HepG2 (cell line): ENCODE data around the gene SFRP4. TPM values are rescaled to one million over a fixed set of nuclear protein-coding genes. Genes with fewer than 3 reads are reported as not detected.

Experiments used
- ATAC-seq: fragments of 200-7000 bp; cut with Tn5 transposase; 3 replicates; pipeline ENCODE4 v1.9.1; 2020; ENCODE audit warnings: mild to moderate bottlenecking, moderate library complexity
- BruUV-seq: library from RNA; stranded (reverse); fragments of 400-500 nt; replicated peaks from 2 replicates; lab custom pipeline; 2021; lab: Mats Ljungman, UMichigan
- CTCF ChIA-PET: fragments of 300-600 bp; formaldehyde crosslinking; extraction: SDS; loops from one replicate; lab custom pipeline; 2021; ENCODE audit warnings: low total read pairs, inconsistent platforms, low intra/inter-chr PET ratio; lab: Yijun Ruan, JAX
- POLR2A ChIA-PET: fragments of 350-600 bp; sonication (Branson Sonifier 250); formaldehyde crosslinking; loops from one replicate; lab custom pipeline; 2020; ENCODE audit warnings: antibody characterized with exemption, inconsistent platforms; lab: Yijun Ruan, JAX
- DNase-seq: peaks from one replicate; pipeline ENCODE4 v3.0.0-alpha.2; 2015; ENCODE audit warnings: low spot score
- FAIRE-seq: peaks from 3 replicates; lab custom pipeline; 2011; peaks lifted over from hg19 to GRCh38; lab: Jason Lieb, UNC
- H2AFZ ChIP-seq: one replicate; pipeline ENCODE4 v1.6.1; 2011; ENCODE audit warnings: low read length, inconsistent platforms
- H3K27ac ChIP-seq: fragments of 300-600 bp; 3 replicates; pipeline ENCODE4 v1.8.0; 2011; ENCODE audit warnings: mixed run types, mild to moderate bottlenecking, mixed read lengths, low read length, inconsistent platforms; ENCODE audit not compliant: insufficient read depth; ENCODE audit errors: extremely low read length
- H3K27me3 ChIP-seq, 2 experiments: fragments of 200-600 bp in 1 of 2; 2 replicates in 1 of 2; 3 replicates in 1 of 2; pipeline versions ENCODE4 v1.6.0 to v1.8.0; 2011; ENCODE audit warnings: low read length in 2 of 2, mild to moderate bottlenecking in 2 of 2, moderate library complexity in 2 of 2, inconsistent platforms in 1 of 2; ENCODE audit not compliant: insufficient read depth in 2 of 2, control insufficient read depth in 1 of 2
- H3K36me3 ChIP-seq, 2 experiments: fragments of 200-600 bp in 1 of 2; replicated peaks in 1 of 2; 2 replicates in 1 of 2; 3 replicates in 1 of 2; pipeline versions ENCODE4 v1.5.1 to v1.8.0; 2011; ENCODE audit warnings: low read length in 2 of 2, inconsistent platforms in 1 of 2; ENCODE audit not compliant: insufficient read depth in 2 of 2, control insufficient read depth in 1 of 2
- H3K4me1 ChIP-seq: 2 replicates; pipeline ENCODE4 v1.5.1; 2012; ENCODE audit warnings: low read length, inconsistent platforms; ENCODE audit not compliant: insufficient read depth
- H3K4me2 ChIP-seq: 2 replicates; pipeline ENCODE4 v1.6.0; 2011; ENCODE audit warnings: low read depth, low read length, inconsistent platforms
- H3K4me3 ChIP-seq, 3 experiments: fragments of 200-600 bp in 1 of 3; sonication (generic), shearing (Covaris generic) in 1 of 3; replicated peaks in 1 of 3; 2 replicates each; pipeline ENCODE4 v1.5.1; 2011 to 2016; ENCODE audit warnings: low read length in 3 of 3, inconsistent platforms in 2 of 3, low read depth in 2 of 3, mild to moderate bottlenecking in 2 of 3, control low read depth in 1 of 3, mixed read lengths in 1 of 3; ENCODE audit not compliant: insufficient read depth in 1 of 3
- H3K79me2 ChIP-seq: one replicate; pipeline ENCODE4 v1.6.1; 2011; ENCODE audit warnings: low read length, inconsistent platforms; ENCODE audit not compliant: insufficient read depth
- H3K9ac ChIP-seq: 2 replicates; pipeline ENCODE4 v1.6.0; 2011; ENCODE audit warnings: mild to moderate bottlenecking, low read depth, low read length, inconsistent platforms; ENCODE audit not compliant: insufficient read depth
- H3K9me3 ChIP-seq: 2 replicates; pipeline ENCODE4 v1.5.1; 2012; ENCODE audit warnings: mild to moderate bottlenecking, low read length
- H4K20me1 ChIP-seq: 2 replicates; pipeline ENCODE4 v1.6.0; 2011; ENCODE audit warnings: inconsistent platforms, mild to moderate bottlenecking, low read length, moderate library complexity; ENCODE audit not compliant: insufficient read depth
- ARHGAP35 ChIP-seq: sonication (generic); formaldehyde crosslinking; IDR thresholded peaks from 2 replicates; pipeline ENCODE4 v1.9.0; 2022; ENCODE audit warnings: mild to moderate bottlenecking, inconsistent platforms, moderate library complexity, missing genetic modification reagents, borderline replicate concordance
- MBD4 ChIP-seq: IDR thresholded peaks from 2 replicates; pipeline ENCODE4 v1.6.1; 2012; ENCODE audit warnings: low read length, inconsistent platforms, borderline replicate concordance
- MEIS1 ChIP-seq: sonication (generic); formaldehyde crosslinking; IDR thresholded peaks from 2 replicates; pipeline ENCODE4 v1.9.0; 2021; ENCODE audit warnings: mild to moderate bottlenecking, missing genetic modification reagents, moderate library complexity, borderline replicate concordance
- NFKB2 ChIP-seq: sonication (generic); formaldehyde crosslinking; IDR thresholded peaks from 2 replicates; pipeline ENCODE4 v1.4.0; 2020; ENCODE audit warnings: missing genetic modification reagents, borderline replicate concordance
- RXRA ChIP-seq: sonication (generic); formaldehyde crosslinking; IDR thresholded peaks from 2 replicates; pipeline ENCODE4 v1.5.1; 2020; ENCODE audit warnings: missing genetic modification reagents
- ZBTB7A ChIP-seq: sonication (generic); formaldehyde crosslinking; IDR thresholded peaks from 2 replicates; pipeline ENCODE4 v1.8.0; 2022; ENCODE audit warnings: mild to moderate bottlenecking, missing genetic modification reagents
- ZNF567 ChIP-seq: sonication (generic); formaldehyde crosslinking; IDR thresholded peaks from 2 replicates; pipeline ENCODE4 v1.8.1; 2023; ENCODE audit warnings: mild to moderate bottlenecking, missing genetic modification reagents, borderline replicate concordance
- ZNF772 ChIP-seq: sonication (generic); formaldehyde crosslinking; IDR thresholded peaks from 2 replicates; pipeline ENCODE4 v1.5.0; 2020; ENCODE audit warnings: mild to moderate bottlenecking, missing genetic modification reagents
- WGBS: methylation state at CpG from one replicate; pipeline ENCODE4 v1.1.6; 2017; ENCODE audit warnings: low lambda C conversion rate; 5-methylcytosine and 5-hydroxymethylcytosine counted together
- in situ Hi-C: cut with HindIII; loops from 2 replicates; pipeline ENCODE4 v1.10.0; 2017; ENCODE audit warnings: low pct_unique_long_range_greater_than_20kb; ENCODE audit not compliant: extremely low pct_ligation_motif_present
- intact Hi-C: fragments of 100-400 bp; cut with micrococcal nuclease; formaldehyde crosslinking; loops from one replicate; pipeline ENCODE4 v1.10.0; 2022; ENCODE audit not compliant: unreplicated experiment
- polyA plus RNA-seq, 8 experiments: library from polyadenylated mRNA; depleted of rRNA in 3 of 8; stranded (reverse) in 7 of 8; unstranded in 1 of 8; fragments of >200 nt; fragmentation: Illumina TruSeq in 4 of 8; extraction: Trizol in 4 of 8; gene quantifications; 2 replicates each; pipeline versions ENCODE4 v1.2.1 to v1.2.3, GENCODE V29; 2011 to 2016; ENCODE audit warnings: low read depth in 4 of 8, missing spikeins in 1 of 8, mixed read lengths in 1 of 8; ENCODE audit not compliant: insufficient read depth in 1 of 8
- total RNA-seq, 5 experiments: library from RNA; depleted of rRNA; stranded (reverse); fragments of >200 nt; fragmentation: Illumina TruSeq; extraction: Trizol; gene quantifications; 2 replicates each; pipeline ENCODE4 v1.2.3, GENCODE V29; 2016; ENCODE audit warnings: low read depth in 1 of 5
- TF ChIP-seq, protein P1 (sequence below): sonication (generic); formaldehyde crosslinking; IDR thresholded peaks from 2 replicates; pipeline ENCODE4 v1.9.0; 2022; ENCODE audit warnings: missing genetic modification reagents, mild to moderate bottlenecking, borderline replicate concordance
- TF ChIP-seq, protein P2 (sequence below): sonication (generic); formaldehyde crosslinking; IDR thresholded peaks from 2 replicates; pipeline ENCODE4 v1.5.1; 2020; ENCODE audit warnings: mild to moderate bottlenecking, missing genetic modification reagents, borderline replicate concordance
- TF ChIP-seq, protein P3 (sequence below): sonication (generic); formaldehyde crosslinking; IDR thresholded peaks from 2 replicates; pipeline ENCODE4 v1.4.0; 2020; ENCODE audit warnings: missing genetic modification reagents; ENCODE audit errors: not compliant biosample characterization

Gene SFRP4
- total and polyA plus RNA-seq, 2 of the 13 experiments (the other 11 are each of a cell fraction or from before 2014, with no cell fraction given), result 0.96 to 1.8 TPM

DNA sequence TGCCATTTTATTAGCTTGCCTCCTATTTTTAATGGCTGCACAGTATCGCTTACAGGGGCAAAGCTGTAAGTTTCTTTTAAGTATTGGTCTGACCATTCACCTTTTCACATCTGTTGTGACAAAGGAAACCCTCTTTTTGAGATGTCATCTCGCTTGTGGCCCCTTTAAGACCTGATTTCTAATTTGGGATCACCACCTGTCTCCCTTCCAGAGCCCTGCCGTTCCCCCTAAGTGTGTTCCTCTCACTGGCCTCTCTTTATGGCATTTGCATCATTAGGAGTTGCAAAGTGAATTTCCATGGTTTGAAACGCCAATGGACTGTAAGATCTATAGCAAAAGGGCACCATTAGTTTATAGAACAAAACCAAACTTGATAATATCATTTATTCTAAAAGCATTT lies 5.3 kb upstream of the SFRP4 start (continued):
- TF ChIP-seq, protein P1, sequence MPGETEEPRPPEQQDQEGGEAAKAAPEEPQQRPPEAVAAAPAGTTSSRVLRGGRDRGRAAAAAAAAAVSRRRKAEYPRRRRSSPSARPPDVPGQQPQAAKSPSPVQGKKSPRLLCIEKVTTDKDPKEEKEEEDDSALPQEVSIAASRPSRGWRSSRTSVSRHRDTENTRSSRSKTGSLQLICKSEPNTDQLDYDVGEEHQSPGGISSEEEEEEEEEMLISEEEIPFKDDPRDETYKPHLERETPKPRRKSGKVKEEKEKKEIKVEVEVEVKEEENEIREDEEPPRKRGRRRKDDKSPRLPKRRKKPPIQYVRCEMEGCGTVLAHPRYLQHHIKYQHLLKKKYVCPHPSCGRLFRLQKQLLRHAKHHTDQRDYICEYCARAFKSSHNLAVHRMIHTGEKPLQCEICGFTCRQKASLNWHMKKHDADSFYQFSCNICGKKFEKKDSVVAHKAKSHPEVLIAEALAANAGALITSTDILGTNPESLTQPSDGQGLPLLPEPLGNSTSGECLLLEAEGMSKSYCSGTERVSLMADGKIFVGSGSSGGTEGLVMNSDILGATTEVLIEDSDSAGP (CRISPR knock-in tag), result no peak
- TF ChIP-seq ZNF567 (CRISPR knock-in tag), result no peak
- no peak for TF ChIP-seq MEIS1

DNA sequence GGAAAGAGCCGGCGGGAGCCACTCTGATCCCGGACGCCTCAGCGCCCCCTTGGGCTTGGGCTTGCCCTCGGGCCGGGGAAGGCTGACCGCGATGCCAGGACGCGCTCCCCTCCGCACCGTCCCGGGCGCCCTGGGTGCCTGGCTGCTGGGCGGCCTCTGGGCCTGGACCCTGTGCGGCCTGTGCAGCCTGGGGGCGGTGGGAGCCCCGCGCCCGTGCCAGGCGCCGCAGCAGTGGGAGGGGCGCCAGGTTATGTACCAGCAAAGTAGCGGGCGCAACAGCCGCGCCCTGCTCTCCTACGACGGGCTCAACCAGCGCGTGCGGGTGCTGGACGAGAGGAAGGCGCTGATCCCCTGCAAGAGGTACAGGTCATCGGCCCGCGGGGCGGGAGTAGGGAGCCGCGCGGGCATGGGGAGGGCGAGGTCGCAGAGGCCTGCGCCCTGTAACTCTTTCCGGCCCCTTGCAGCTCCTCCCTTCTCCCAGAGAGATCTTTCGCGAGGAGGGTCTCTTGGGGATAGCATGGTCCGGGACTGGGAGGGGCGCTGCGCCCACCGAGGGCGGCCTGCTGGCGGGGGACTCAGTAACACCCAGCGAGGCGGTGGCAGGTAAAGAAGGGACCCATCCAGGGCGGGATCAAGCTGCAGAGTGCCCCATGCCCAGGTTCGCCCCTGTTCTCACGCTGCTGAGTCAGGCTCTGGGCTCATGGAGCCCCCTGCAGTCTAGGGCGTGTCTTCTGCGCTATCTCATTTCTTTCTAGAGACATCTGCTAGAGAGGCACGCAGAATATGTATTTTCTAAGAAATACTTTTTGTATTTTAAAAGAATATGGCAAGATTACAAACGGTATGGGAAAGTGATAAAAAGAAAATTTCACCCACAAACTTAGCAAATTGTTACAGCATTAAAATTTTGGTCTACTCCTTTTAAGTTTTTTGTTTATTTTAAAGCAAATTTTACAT lies 4.5 kb upstream of the SFRP4 start:
- no peak for FAIRE-seq
- intact Hi-C loops, result no loop called here
- under 1% methylated on average over 6 of the region's 63 CpGs for WGBS
- BruUV-seq, result no TSS peak
- Histone ChIP-seq H3K27me3 (no peaks in the 10 kb centered on the region), H3K4me1 (peaks cover 60% of the 10 kb centered on the region), H3K79me2 (peaks cover 44% of the 10 kb centered on the region), H2AFZ (no peak overlapping the region), H3K4me2 (peak overlapping the region; percentile 90), H3K9me3 (peaks cover 19% of the 10 kb centered on the region), H3K36me3 (peaks cover 3 to 7% of the 10 kb centered on the region in 2 experiments; a peak in 4 of 5 replicates), H3K27ac (peak overlapping the region; percentile 89), H4K20me1 (peaks cover 4% of the 10 kb centered on the region; the same call in 1 of the 2 replicates), H3K9ac (peak overlapping the region; percentile 97), H3K4me3 (peak overlapping the region; percentile 79 to 91 (median 87))
- CTCF ChIA-PET, result no interaction called here
- in situ Hi-C loops, result loop anchor here (25.0 kb wide), 1 partner anchor 416 kb away; no protein-coding TSS in a partner anchor
- POLR2A ChIA-PET, result interaction anchor here (0.8 to 3.7 kb wide), 6 partner anchors 10 to 257 kb away, joined by 4 to 68 read pairs (median 10); partner anchors contain the start of gene STARD3NL
- peak; percentile 82 for ATAC-seq
- DNase-seq, result peak; percentile 60
- peak; percentile 65 for TF ChIP-seq RXRA
- TF ChIP-seq, protein P2, sequence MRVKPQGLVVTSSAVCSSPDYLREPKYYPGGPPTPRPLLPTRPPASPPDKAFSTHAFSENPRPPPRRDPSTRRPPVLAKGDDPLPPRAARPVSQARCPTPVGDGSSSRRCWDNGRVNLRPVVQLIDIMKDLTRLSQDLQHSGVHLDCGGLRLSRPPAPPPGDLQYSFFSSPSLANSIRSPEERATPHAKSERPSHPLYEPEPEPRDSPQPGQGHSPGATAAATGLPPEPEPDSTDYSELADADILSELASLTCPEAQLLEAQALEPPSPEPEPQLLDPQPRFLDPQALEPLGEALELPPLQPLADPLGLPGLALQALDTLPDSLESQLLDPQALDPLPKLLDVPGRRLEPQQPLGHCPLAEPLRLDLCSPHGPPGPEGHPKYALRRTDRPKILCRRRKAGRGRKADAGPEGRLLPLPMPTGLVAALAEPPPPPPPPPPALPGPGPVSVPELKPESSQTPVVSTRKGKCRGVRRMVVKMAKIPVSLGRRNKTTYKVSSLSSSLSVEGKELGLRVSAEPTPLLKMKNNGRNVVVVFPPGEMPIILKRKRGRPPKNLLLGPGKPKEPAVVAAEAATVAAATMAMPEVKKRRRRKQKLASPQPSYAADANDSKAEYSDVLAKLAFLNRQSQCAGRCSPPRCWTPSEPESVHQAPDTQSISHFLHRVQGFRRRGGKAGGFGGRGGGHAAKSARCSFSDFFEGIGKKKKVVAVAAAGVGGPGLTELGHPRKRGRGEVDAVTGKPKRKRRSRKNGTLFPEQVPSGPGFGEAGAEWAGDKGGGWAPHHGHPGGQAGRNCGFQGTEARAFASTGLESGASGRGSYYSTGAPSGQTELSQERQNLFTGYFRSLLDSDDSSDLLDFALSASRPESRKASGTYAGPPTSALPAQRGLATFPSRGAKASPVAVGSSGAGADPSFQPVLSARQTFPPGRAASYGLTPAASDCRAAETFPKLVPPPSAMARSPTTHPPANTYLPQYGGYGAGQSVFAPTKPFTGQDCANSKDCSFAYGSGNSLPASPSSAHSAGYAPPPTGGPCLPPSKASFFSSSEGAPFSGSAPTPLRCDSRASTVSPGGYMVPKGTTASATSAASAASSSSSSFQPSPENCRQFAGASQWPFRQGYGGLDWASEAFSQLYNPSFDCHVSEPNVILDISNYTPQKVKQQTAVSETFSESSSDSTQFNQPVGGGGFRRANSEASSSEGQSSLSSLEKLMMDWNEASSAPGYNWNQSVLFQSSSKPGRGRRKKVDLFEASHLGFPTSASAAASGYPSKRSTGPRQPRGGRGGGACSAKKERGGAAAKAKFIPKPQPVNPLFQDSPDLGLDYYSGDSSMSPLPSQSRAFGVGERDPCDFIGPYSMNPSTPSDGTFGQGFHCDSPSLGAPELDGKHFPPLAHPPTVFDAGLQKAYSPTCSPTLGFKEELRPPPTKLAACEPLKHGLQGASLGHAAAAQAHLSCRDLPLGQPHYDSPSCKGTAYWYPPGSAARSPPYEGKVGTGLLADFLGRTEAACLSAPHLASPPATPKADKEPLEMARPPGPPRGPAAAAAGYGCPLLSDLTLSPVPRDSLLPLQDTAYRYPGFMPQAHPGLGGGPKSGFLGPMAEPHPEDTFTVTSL, result no peak
- TF ChIP-seq ZNF772 (CRISPR knock-in tag), result peak; percentile 53; the same call in 1 of the 2 replicates
- TF ChIP-seq, protein P3, sequence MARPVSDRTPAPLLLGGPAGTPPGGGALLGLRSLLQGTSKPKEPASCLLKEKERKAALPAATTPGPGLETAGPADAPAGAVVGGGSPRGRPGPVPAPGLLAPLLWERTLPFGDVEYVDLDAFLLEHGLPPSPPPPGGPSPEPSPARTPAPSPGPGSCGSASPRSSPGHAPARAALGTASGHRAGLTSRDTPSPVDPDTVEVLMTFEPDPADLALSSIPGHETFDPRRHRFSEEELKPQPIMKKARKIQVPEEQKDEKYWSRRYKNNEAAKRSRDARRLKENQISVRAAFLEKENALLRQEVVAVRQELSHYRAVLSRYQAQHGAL (CRISPR knock-in tag), result no peak
- TF ChIP-seq MBD4, result no peak
- TF ChIP-seq ARHGAP35 (CRISPR knock-in tag), result no peak; the same call in 1 of the 2 replicates
- no peak for TF ChIP-seq NFKB2 (CRISPR knock-in tag)
- no peak; the same call in 1 of the 2 replicates for TF ChIP-seq ZBTB7A
